HG03521 (cell line): Measurements from ENCODE around the gene DYNLRB2.

Experiments used
- ATAC-seq: cut with Tn5 transposase; IDR thresholded peaks from one replicate; pipeline ENCODE4 v1.9.1; 2021; ENCODE audit warnings: mild to moderate bottlenecking, moderate library complexity; ENCODE audit not compliant: unreplicated experiment

The DYNLRB2 gene

DNA sequence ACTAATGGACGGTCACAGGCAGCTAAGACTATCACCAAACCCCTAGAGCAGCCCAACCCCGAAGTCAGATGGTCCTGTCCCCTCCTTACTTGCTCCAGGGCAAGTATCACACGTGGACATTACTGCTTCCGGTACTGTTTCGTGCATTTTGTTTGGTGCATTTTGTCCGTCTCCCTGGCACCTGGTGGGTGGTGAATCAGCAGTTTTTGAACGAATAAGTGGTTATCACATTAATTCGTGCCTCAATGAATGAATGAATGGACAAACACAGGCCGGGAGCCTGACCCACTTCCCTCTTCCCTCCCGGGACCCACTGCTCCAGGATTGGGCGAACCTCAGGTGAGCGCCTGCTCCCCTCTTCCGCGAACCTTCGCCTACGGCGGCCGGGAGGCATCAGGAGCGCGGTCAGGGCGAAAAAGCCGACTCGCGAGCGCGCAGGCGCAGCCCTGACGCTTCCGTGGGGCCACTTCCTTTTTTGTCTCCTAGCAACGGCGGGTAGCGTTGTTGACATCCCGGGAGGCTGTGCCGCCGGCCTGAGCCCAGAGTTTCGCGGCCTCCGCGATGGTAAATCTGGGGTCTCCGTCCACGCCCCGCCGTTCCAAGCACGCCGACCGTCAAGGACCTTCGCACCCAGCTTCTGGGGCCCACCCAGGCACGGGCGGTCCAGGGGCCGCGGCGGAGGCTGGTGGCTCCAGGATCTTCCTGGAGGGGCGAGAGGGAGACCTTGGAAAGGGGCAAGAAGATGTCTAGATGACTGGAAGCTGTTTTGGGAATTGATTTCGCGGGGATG, at the start of gene DYNLRB2:
TSS of gene DYNLRB2 (plus strand) at position 478 of the 790 bp plus-strand sequence. CDS start at position 562, 84 bp downstream.
- ATAC-seq: peak; percentile 95

DNA sequence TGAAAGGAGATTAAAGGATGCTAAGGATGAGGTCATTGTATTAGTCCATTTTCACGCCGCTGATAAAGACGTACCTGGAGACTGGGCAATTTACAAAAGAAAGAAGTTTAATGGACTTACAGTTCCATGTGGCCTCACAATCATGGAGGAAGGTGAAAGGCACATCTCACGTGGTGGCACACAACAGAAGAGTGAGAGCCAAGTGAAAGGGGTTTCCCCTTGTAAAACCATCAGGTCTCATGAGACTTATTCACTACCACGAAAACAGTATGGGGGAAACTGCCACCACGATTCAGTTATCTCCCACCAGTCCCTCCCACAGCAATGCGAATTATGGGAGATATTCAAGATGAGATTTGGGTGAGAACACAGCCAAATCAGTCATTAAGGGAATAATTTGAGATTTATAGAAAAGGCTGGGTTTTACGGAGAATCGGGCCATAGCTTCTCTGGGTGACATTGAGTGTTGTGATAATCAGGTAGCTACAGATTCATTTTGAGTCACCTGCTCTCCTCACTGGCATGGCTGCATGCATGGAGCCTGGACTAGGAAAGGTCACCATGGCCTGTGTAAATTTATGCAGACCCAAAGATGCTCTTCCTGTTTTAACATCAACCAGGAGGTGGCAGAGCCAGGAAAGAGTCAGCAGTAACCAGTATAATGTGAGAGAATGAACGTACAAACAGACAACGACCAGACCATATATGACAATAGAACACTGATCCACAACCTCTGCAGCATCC, 40.5 kb upstream of the DYNLRB2 start:
- ATAC-seq: no peak

DNA sequence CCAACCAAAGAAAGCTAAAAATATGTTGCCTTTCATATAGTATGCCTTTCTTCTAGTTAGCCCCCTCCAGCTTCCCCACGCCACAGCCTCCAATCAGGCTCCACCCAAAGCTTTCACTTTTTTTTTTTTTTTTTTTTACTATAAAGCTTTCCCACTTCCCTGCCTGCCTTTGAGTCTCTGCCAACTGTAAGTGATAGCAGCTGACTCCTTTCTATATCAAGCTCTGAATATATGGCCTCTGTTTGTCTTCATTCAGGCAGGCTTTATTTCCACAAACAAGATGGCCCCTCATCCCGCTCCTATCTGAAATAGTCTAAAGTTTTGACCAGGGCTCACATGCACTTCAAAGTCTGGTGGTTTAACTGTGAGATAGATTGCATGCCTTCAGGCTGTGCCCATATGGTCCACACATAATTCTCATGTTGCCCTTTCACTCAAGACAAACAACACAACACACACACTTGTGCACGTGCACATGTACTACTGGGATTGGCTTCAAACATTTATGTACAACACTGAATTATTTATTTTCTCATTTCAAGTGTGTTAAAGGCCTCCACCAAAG, 39.8 kb upstream of the DYNLRB2 start:
- ATAC-seq: no peak

DNA sequence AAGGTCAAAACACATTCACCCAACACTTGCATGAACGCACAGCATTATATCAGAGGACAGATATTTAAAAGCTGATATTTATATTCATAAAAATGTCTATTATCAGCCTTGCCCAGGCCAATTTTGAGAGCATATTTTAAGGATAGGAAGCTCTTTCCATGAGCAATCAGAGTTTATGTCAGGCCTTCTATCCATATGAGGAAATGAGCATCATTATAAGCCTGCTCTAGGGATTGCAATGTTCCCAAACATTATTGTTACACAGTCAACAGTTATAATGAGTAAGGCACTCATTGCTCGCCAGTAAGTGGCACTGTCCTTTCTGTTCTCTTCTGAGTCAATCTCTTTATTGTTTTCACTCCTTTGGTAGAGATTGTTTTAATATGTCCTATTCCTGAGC, 37.7 kb upstream of the DYNLRB2 start:
- ATAC-seq: no peak

DNA sequence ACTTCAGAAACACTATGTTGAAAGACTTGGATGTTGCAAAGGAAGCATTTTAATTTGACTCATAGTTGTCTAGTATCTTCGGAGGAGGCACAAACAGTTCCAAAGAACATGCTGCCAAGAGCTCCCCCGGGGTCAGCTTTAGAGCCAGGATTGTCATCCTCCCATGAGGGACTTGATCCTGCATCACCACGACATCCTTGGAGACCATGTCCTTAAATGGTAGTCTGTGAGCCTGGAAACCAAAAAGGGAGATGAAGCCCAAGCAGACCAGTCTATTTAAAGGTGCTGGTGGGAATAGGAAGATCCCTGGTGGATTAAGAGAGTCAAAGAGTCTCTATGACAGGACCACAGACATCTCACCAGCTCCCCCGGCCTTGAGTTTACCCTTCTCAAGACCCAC, 33.3 kb upstream of the DYNLRB2 start:
- no peak for ATAC-seq

DNA sequence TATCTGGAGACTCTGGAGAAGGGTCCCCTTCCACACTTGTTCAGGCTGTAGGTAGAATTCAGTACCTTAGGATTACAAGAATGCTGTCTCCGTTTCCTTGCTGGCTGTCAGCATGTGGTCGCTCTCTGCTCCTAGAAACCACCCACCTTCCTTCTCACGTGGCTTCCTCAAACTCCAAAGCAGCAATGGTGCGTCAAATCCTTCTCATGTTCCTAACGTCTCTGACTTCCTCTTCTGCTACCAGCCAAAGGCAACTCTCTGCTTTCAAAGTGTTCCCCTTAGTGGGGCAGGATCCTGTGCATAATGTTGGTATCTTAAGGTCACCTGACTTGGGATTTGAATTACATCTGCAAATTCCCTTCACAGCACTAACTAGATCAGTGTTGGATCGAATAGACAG, 30.9 kb upstream of the DYNLRB2 start:
- ATAC-seq: no peak

DNA sequence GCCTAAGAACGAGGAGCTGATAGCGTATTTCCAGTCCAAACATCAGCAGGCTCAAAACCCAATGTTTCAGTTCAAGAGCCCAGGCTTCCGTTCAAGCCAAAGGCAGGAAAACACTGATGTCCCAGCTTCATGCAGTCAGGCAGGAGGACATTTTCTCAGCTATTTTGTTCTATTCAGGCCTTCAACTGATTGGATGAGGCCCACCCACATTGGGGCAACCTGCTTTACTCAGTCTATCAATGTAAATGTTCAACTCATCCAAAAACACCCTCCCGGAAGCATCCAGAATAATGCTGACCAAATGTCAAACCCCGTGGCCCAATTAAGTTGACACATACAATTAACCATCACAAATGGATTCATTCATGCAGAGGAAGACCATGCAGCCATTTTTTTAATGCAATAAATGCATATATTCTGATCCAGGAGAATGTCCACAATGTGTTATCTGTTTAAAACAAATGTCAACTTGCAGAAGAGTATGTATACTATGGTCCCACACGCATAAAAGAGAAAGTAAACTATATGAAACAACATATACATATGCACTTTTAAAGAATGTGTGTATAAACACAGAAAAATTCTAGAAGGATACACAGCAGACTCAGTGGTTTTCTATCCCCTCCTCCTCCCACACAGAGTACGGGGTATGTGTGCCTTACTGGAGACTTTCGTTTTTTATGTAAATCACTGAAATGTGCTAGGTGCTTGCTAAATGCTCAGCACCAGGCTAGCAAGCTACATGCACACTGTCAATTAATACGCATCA, 28.8 kb upstream of the DYNLRB2 start:
- no peak for ATAC-seq

DNA sequence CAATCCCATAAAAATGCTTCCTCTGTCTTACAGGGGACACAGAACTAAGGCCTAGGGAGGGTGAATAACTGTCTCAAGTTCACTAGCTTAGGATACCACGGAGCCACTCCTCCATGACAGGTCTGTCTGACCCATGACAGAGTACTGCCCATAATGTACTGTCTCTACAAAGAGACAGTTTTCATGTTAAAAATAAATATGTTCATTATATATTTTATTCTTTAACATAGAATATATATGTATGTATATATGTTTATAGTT, 28.3 kb upstream of the DYNLRB2 start:
- no peak for ATAC-seq

DNA sequence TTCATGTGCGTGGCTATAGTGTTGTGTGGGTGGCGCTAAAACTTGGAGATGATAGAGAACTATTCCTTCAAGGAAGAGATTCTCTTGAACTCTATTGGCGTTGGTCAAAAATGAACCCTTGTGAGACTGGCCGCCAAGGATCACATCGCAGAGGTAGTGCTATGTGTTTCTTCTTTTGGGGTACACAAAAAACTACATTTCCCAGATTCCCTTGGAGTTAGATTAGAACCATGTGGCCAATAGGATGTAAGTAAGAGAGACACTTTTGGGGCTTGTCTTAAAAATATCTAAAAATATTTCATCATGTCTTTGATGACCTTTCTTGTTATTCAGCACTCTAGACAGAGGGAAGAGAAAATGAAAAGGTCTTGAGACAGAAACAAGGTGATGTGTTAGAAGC, 25.4 kb upstream of the DYNLRB2 start:
- ATAC-seq: no peak

DNA sequence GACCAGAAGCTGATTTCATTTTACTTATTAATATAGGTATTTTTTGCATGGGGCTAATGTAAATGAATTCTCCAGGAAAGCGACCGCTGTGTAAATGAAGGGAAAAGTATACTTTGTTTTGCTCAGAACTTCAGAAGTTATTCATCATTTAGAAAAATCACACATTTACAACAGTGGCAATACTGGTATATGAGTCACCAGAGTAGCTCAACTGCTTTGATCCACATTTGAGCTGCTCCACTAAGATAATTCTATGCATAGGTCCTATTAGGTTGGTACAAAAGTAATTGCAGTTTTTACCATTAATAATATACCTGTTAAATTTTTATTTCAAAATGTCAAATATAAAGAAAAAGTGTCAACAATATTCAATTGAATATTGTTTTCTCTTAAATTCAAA, 22.9 kb upstream of the DYNLRB2 start:
- no peak for ATAC-seq

DNA sequence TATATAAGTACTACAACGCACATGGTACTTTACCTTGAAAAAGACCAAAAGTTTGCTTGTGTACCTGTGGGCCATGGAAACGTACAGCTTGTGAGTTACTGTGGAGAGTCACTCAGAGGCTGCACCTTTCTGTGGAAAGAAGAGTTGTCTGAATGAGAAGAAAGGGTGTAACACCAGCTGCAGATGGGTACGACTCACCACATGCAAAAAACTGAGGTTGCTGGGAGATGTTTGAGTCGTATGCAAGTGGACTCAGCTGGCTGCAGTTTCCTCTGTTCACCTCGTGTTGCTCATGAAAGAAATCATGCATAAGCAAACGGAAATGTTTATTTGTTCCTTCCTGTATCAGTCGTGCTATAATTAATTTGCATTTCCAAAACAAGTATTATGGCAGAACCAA, 22.4 kb upstream of the DYNLRB2 start:
- ATAC-seq: no peak

DNA sequence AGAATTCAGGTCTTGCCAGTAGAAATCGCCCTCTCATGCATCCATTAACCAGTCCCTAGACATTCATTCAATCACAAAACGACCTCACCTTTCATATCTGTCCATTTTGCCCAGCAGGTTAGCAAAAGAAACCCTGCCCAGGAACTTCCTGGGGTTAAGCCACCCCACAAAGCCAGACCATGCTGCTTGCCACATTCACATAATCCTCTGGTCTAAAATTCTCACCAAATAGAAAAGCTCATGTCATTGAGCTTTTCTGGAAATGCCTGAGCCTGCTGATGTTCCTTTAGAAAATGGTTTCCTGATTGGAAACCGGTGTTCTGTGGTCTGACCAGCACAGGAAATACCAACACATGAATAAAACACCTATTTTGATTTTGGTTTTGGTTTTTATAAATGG, 21.6 kb upstream of the DYNLRB2 start:
- no peak for ATAC-seq

DNA sequence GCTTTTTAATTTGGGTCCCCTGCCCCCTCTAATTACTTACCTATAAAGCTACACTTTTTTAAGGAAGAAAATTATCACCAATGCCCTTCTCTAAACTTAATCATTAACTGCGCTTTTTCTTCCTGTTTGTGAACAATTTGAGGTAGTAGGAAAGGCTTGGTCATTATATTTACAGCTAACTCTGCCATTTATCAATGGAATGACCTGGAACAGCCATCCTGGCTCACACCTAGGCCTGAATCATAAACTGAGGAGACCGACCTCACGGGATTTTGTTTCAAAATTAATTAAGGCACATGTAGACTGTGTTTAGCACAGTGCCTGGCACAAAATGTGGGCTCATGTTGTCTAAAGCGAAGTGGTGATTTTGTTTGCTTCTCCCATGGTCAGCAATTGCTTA, 15.4 kb upstream of the DYNLRB2 start:
- ATAC-seq: no peak

DNA sequence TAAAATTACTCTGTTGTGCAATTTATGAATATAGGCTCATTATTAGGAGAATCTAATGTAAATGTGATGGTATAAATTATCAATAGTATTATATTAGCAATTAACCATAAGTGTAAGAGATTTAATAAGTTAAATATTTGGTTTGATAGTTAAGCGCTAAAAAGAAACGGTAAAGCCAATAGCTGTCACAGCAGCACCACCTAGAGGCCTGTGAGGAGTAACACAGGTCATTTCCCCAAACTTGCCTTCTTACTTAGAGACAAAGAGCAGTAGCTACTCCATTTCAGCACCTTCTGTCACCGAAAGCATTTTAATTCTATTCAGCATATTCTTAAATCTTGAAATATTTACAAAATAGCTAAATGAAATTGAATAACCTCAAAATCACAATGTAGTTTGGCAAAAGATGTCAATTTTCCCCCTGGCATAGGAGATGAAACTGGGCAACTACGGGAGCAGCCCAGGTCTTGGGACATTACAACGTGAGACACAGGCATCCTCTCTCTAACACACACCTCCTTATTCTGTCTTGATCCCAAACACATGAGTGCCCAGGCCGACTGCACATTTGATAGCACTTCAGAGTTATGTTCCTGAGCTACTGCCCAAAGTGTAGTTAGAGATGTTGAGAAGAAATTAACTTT, 14.3 kb upstream of the DYNLRB2 start:
- ATAC-seq: no peak

DNA sequence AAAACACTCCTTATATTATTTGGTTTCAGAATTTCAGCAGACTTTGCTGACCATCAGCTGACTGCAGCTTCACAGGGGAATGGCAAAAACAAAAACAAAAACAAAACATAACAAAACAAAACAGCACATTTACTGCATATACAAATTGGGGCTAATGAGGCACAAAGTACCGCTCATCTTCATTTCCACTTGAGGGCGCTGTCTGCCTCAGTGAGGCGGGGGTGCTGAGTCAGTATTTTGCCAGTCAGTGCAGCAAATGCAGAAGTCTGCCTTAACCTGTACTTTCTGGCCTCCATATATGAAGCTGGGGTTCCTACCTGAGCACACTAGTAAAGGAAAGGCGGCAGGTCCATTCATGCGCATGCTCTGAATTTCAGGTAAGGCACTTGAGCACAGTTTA, 13.5 kb upstream of the DYNLRB2 start:
- ATAC-seq: no peak

DNA sequence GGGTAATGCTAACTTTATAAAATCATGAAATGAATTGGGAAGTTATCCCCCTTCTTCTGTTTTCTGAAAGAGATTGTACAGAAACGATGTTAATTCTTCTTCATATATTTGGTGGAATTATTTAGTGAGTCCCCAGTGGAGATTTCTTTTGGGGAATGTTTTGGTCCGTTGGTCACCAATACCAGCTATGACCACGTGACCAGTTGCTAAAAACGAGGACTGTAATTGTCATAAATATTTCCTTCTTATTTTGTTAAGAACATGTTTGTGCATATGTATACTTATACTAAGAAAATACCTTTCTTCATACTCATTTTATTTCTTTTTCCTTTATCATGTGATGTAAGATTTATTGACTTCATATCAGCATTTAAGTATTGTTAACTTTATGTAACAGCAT, 10.3 kb upstream of the DYNLRB2 start:
- ATAC-seq: no peak

DNA sequence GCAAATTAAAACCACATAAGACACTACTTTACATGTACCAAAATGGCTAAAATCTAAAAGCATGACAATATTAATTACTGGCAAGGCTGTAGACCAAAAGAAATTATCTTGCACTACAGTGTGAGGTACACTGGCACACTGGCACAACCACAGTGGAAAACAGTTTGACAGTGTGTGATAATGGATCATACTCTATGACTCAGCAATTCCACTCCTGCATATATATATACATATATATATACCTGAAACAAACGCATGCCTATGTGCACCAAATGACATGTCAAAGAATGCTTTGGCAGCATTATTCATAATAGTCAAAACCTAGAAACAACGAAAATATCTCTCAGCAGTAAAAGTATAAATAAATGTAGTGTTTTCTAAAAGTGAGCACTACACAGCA, 4.6 kb upstream of the DYNLRB2 start:
- no peak for ATAC-seq

DNA sequence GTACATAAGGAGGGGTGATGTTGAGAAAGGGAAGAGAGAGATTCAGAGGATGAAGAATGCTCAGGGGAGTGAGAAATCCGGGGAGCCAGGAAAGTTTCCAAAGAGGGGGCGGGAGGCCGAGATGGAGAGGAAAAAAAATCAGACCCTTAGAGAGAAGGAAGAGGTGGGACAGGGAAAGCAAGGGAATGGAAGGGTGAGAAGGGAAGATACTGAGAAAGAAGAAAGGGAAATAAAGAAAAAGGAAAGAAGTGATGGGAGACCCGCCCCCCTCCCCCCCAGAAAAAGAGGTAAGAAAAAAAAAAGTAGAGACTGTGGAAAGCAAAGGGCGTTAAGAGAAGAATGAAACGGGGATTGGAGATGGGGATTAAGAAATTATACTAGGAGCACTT, 507 bp downstream of the DYNLRB2 start:
- no peak for ATAC-seq

DNA sequence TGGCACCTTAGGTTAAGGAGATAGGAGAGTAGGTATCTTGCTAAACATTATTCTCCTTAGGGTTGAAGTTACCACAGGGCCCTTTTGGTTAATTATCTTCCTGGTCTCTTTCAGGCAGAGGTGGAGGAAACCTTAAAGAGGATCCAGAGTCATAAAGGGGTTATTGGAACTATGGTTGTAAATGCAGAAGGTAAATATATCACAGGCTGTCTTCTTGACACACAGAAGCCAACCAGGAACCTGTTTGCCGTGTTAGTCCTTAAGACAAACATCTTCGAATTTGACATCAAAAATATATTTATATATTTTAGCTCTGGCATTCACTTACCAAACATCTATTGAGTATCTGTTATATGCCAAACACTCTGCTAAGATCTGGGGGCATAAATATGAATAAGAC, 2.4 kb downstream of the DYNLRB2 start:
- no peak for ATAC-seq

DNA sequence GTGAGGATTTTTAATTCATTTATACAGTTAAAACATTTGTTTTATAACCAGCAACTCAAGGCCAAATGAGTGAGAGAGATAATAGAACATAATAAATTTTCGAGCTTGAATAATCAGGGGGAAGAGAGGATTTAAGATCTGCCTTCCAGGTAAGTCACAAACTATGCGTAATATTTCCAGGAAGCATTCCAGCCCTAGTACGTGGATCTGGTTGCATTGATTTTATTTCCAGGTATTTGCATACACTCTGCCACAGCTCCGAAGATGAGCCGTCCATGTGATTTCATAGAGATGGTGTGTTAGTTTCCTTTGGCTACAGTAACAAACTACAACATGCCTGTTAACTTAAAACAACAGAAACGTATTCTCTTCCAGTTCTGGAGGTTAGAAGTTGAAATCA, 3.5 kb downstream of the DYNLRB2 start:
- ATAC-seq: no peak

DNA sequence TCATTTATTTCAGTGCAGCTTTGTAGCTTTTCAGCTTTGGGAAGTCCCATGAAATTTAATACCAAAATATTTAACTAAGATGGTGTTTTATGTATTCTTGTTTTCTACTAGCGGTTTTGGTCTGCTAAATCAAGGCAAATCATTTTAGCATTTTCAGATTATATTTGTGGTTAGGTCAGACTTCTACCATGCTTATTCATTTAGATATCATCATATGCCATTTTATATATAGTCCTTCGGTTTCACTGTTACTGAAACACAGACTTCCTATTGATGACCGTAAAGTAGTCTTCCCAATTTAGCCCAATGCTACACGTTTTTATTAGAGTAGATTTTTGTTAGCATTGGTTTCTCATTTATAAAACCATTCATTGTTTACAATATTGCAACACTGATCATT, 5.5 kb downstream of the DYNLRB2 start:
- ATAC-seq: no peak
